Thoracic aorta (tissue), 2 donors: ENCODE data around the gene BRPF3. TPM values are rescaled to one million over a fixed set of nuclear protein-coding genes. Genes with fewer than 3 reads are reported as not detected.

Experiments
- ATAC-seq: fragments of 150-250 bp; one replicate; pipeline ENCODE4 v1.8.0; 2017; ENCODE audit warnings: low read depth; ENCODE audit not compliant: insufficient number of reproducible peaks, low FRiP score
- DNase-seq: peaks from one replicate; pipeline ENCODE4 v3.0.0-alpha.2; 2020; ENCODE audit warnings: low spot score
- H3K27ac ChIP-seq, 2 donors: fragments of 200-600 bp; sonication (generic); 1 replicate in 1 of 2; 2 replicates in 1 of 2; pipeline ENCODE4 v1.5.1; 2016; ENCODE audit warnings: mild to moderate bottlenecking in 2 of 2, moderate library complexity in 2 of 2
- H3K27me3 ChIP-seq: fragments of 200-600 bp; sonication (generic); replicated peaks from 2 replicates; pipeline ENCODE4 v1.6.0; 2016; ENCODE audit warnings: mild to moderate bottlenecking; ENCODE audit not compliant: insufficient read depth
- H3K36me3 ChIP-seq: fragments of 200-600 bp; sonication (generic); one replicate; pipeline ENCODE4 v1.5.1; 2016
- H3K4me1 ChIP-seq, 2 donors: fragments of 200-600 bp; sonication (generic); 1 replicate in 1 of 2; 2 replicates in 1 of 2; pipeline versions ENCODE4 v1.5.1 to v1.6.0; 2016; ENCODE audit warnings: low read depth in 2 of 2, mild to moderate bottlenecking in 1 of 2; ENCODE audit not compliant: control insufficient read depth in 1 of 2
- H3K4me3 ChIP-seq: fragments of 200-600 bp; sonication (generic); 2 replicates; pipeline ENCODE4 v1.5.1; 2016; ENCODE audit warnings: mild to moderate bottlenecking
- H3K9me3 ChIP-seq: fragments of 200-600 bp; sonication (generic); 2 replicates; pipeline ENCODE4 v1.5.1; 2016
- CTCF ChIP-seq: fragments of 200-600 bp; sonication (generic); IDR thresholded peaks from one replicate; pipeline ENCODE4 v1.5.1; 2019; ENCODE audit warnings: antibody characterized with exemption
- total RNA-seq, 2 donors: library from RNA; depleted of rRNA; stranded (reverse); fragments of >200 nt; gene quantifications; one replicate each; pipeline versions ENCODE4 v1.1.0 to v1.2.3, GENCODE V29; 2016

BRPF3 gene
- total RNA-seq, 2 donors from 2014 or later = 23.2 to 29.2 TPM

GRCh38 chr6:36155662-36156061 lies 40.9 kb upstream of the BRPF3 start:
- Histone ChIP-seq H3K9me3 (peaks cover 3% of the 10 kb centered on the region), H3K4me1 (no peaks in the 10 kb centered on the region), H3K4me3 (no peak overlapping the region), H3K27ac (no peak overlapping the region), H3K27me3 (no peaks in the 10 kb centered on the region), H3K36me3 (no peaks in the 10 kb centered on the region)
- DNase-seq = no peak
- TF ChIP-seq CTCF = no peak
- no peak for ATAC-seq

DNA sequence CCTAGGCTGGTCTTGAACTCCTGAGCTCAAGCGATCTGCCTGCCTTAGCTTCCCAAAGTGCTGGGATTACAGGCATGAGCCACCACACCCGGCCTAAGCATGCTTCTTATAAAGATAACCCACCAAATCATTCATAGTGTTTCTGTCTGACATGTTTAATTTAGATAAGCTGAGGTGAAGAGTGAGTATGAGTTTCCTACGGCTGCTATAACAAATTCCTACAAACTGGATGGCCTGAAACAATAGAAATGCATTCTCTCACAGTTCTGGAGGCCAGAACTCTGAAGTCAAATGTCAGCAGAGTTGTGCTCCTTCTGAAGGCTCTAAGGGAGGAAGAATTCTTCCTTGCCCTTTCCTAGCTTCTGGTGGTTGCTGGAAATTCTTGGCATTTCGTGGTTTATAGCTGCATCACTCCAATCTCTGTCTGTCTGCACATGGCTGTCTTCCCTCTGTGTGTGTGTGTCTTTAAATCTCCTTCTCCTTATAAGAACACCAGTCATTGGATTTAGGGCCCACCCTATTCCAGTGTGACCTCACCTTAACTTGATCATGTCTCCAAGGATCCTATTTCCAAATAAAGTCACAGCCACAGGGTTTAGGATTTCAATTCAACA lies 36.3 kb upstream of the BRPF3 start:
- Histone ChIP-seq H3K27ac (no peak overlapping the region), H3K4me3 (no peak overlapping the region), H3K4me1 (no peaks in the 10 kb centered on the region), H3K9me3 (peaks cover 3% of the 10 kb centered on the region), H3K36me3 (no peaks in the 10 kb centered on the region), H3K27me3 (no peaks in the 10 kb centered on the region)
- TF ChIP-seq CTCF = no peak
- ATAC-seq (no peak), DNase-seq (no peak)

GRCh38 chr6:36169023-36170007 lies 27.2 kb upstream of the BRPF3 start:
- no peaks in the 10 kb centered on the region for H3K36me3 ChIP-seq
- DNase-seq (no peak), ATAC-seq (no peak)
- no peak overlapping the region for H3K27ac ChIP-seq
- H3K4me1 ChIP-seq = no peaks in the 10 kb centered on the region
- H3K27me3 ChIP-seq = no peaks in the 10 kb centered on the region
- TF ChIP-seq CTCF = no peak
- no peaks in the 10 kb centered on the region for H3K9me3 ChIP-seq
- H3K4me3 ChIP-seq = no peak overlapping the region

- TF ChIP-seq CTCF = no peak
- no peak overlapping the region for H3K27ac ChIP-seq
- no peaks in the 10 kb centered on the region for H3K27me3 ChIP-seq
- H3K9me3 ChIP-seq = no peaks in the 10 kb centered on the region
- no peaks in the 10 kb centered on the region for H3K4me1 ChIP-seq
- no peak for DNase-seq
- no peak for ATAC-seq
- no peak overlapping the region for H3K4me3 ChIP-seq
- H3K36me3 ChIP-seq = no peaks in the 10 kb centered on the region
These were observed 25.8 kb upstream of the BRPF3 start for GRCh38 chr6:36170704-36171103.

DNA sequence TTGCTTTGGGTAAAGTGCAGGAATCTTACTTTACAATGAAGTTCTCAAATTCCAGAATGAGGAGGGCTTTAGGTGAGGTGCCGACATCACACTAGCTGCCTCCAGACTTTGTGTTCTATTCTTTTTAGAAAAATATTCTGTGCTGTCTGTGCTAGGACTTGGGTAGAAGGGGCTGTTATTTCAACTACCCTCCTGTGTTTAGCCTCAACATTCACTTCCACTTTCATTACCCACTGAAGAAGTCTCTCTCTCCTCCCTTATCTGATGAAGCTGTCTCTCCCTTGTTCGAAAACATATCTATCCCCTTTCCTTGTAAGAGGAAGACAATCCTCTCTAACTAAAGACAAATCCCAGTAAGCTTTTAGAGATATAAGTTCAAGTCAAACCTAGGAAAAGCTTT lies 25.0 kb upstream of the BRPF3 start:
- ATAC-seq (no peak), DNase-seq (no peak)
- H3K27me3 ChIP-seq = no peaks in the 10 kb centered on the region
- no peaks in the 10 kb centered on the region for H3K4me1 ChIP-seq
- H3K36me3 ChIP-seq = no peaks in the 10 kb centered on the region
- no peak overlapping the region for H3K4me3 ChIP-seq
- no peak for TF ChIP-seq CTCF
- no peak overlapping the region for H3K27ac ChIP-seq
- H3K9me3 ChIP-seq = no peaks in the 10 kb centered on the region
